Measurements from ENCODE around the gene TRMT6. TPM values are rescaled to one million over a fixed set of nuclear protein-coding genes. Genes with fewer than 3 reads are reported as not detected.

Gene TRMT6
- total RNA-seq, 1 experiment from 2014 or later, result 13.2 TPM

DNA sequence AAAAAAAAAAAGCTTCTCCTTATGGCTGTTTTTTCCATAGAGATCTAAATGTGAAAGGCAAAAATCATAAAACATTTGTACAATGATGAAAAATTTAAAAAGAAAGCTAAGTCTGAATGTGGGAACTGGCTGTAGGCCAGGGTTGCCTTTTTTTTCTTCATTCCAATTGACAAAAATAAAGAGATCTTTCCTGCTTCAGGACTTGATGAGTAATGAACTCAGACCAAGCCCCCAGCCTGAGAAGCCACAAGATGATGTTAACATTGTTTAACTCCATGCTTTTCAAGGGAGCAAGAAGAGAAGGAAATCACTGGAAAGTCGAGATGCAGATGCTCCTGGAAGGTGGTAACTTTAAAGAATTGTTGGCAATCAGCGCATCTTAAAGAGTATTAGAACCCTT, 41.4 kb downstream of the TRMT6 start:
- Histone ChIP-seq H3K9ac (ENCODE audit: low read length) (no peak overlapping the region), H3K27me3 (ENCODE audit: insufficient read depth, low read length) (peaks cover 79% of the 10 kb centered on the region), H3K4me1 (ENCODE audit: control insufficient read depth in 1 of 2, insufficient read depth in 2 of 2, low read length in 2 of 2) (peaks cover 0 to 9% of the 10 kb centered on the region in 2 experiments; a peak in 1 of 4 replicates), H3K9me2 (ENCODE audit: insufficient read depth) (no peaks in the 10 kb centered on the region), H3K4me3 (replicated peaks in 1 of 2; ENCODE audit: low read depth in 1 of 2, low read length in 2 of 2) (no peak overlapping the region), H3K4me2 (ENCODE audit: low read length) (no peak overlapping the region), H3K79me2 (ENCODE audit: insufficient read depth, low read length) (no peaks in the 10 kb centered on the region), H3K36me3 (ENCODE audit: control insufficient read depth in 1 of 2, insufficient read depth in 2 of 2, low read length in 2 of 2) (no peaks in the 10 kb centered on the region), H3K27ac (ENCODE audit: low read depth, low read length) (no peak overlapping the region), H4K20me1 (ENCODE audit: insufficient read depth) (no peaks in the 10 kb centered on the region; the same call in 1 of the 2 replicates), H2AFZ (ENCODE audit: low read depth, low read length, poor library complexity, severe bottlenecking) (no peak overlapping the region), H3K9me3 (ENCODE audit: control insufficient read depth in 1 of 2, insufficient read depth in 1 of 2, low read depth in 1 of 2, low read length in 2 of 2) (no peaks in the 10 kb centered on the region)
- no TSS peak for BruUV-seq (replicated peaks)
- ChIA-PET RAD21 (ENCODE audit: low non-redundant PET in 1 of 2, low total read pairs in 2 of 2, uncharacterized antibody in 2 of 2, unreplicated experiment in 2 of 2) (no interaction called here), POLR2A (no interaction called here), CTCF (no interaction called here)
- intact Hi-C loops (cut with micrococcal nuclease), result no loop called here
- ATAC-seq, result no peak
- no peak for DNase-seq (ENCODE audit: low read depth, low spot score)
- TF ChIP-seq, protein P1, sequence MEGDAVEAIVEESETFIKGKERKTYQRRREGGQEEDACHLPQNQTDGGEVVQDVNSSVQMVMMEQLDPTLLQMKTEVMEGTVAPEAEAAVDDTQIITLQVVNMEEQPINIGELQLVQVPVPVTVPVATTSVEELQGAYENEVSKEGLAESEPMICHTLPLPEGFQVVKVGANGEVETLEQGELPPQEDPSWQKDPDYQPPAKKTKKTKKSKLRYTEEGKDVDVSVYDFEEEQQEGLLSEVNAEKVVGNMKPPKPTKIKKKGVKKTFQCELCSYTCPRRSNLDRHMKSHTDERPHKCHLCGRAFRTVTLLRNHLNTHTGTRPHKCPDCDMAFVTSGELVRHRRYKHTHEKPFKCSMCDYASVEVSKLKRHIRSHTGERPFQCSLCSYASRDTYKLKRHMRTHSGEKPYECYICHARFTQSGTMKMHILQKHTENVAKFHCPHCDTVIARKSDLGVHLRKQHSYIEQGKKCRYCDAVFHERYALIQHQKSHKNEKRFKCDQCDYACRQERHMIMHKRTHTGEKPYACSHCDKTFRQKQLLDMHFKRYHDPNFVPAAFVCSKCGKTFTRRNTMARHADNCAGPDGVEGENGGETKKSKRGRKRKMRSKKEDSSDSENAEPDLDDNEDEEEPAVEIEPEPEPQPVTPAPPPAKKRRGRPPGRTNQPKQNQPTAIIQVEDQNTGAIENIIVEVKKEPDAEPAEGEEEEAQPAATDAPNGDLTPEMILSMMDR (IDR thresholded peaks at IDR 0.05 in 2 of 3, conservative IDR thresholded peaks at IDR 0.05 in 1 of 3; ENCODE audit: borderline replicate concordance in 1 of 3, insufficient read depth in 1 of 3, low read depth in 2 of 3, low read length in 2 of 3), result no peak
- TF ChIP-seq POLR2A (IDR thresholded peaks at IDR 0.05; ENCODE audit: borderline replicate concordance, extremely low read depth, insufficient read depth, insufficient read length), result no peak
- TF ChIP-seq TCF7L2 (IDR thresholded peaks at IDR 0.05; ENCODE audit: borderline replicate concordance, extremely low read depth, insufficient read depth, insufficient read length), result no peak
- no peak for TF ChIP-seq ZNF274 (IDR thresholded peaks at IDR 0.05; ENCODE audit: low read depth, low read length)
- no peak for TF ChIP-seq SRF (IDR thresholded peaks at IDR 0.05; ENCODE audit: low read depth)
- TF ChIP-seq CBX3 (IDR thresholded peaks at IDR 0.05; ENCODE audit: low read depth), result no peak

DNA sequence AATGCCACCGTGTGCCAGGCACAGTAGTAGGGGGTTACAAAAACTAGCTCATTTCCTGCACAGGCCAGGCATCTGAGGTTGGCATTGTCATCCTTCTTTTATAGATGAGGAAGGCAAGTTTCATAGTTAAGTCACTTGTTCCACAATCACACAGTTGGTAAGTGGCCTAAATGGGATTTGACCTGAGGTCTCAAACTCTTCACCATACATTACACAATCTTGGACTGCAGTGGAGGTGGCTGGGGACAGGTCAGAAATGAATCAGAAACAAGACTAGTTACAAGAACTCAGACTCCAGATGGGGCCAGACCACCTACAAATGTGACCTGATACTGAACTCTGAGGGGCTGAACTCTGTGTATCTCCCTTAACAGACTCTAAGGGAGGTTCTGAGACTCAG, 49.4 kb downstream of the TRMT6 start:
- H3K36me3 ChIP-seq (ENCODE audit: control insufficient read depth in 1 of 2, insufficient read depth in 2 of 2, low read length in 2 of 2), result no peaks in the 10 kb centered on the region
- no peak for DNase-seq (ENCODE audit: low read depth, low spot score)
- H3K27ac ChIP-seq (ENCODE audit: low read depth, low read length), result no peak overlapping the region
- H2AFZ ChIP-seq (ENCODE audit: low read depth, low read length, poor library complexity, severe bottlenecking), result no peak overlapping the region
- CTCF ChIA-PET, result no interaction called here
- H3K4me3 ChIP-seq (replicated peaks in 1 of 2; ENCODE audit: low read depth in 1 of 2, low read length in 2 of 2), result no peak overlapping the region
- RAD21 ChIA-PET (ENCODE audit: low non-redundant PET in 1 of 2, low total read pairs in 2 of 2, uncharacterized antibody in 2 of 2, unreplicated experiment in 2 of 2), result no interaction called here
- intact Hi-C loops (cut with micrococcal nuclease), result no loop called here
- H3K4me2 ChIP-seq (ENCODE audit: low read length), result no peak overlapping the region
- peaks cover 68% of the 10 kb centered on the region for H3K27me3 ChIP-seq (ENCODE audit: insufficient read depth, low read length)
- H4K20me1 ChIP-seq (ENCODE audit: insufficient read depth), result no peaks in the 10 kb centered on the region
- H3K4me1 ChIP-seq (ENCODE audit: control insufficient read depth in 1 of 2, insufficient read depth in 2 of 2, low read length in 2 of 2), result no peaks in the 10 kb centered on the region
- no TSS peak for BruUV-seq (replicated peaks)
- no peaks in the 10 kb centered on the region for H3K9me2 ChIP-seq (ENCODE audit: insufficient read depth)
- H3K9ac ChIP-seq (ENCODE audit: low read length), result no peak overlapping the region
- H3K9me3 ChIP-seq (ENCODE audit: control insufficient read depth in 1 of 2, insufficient read depth in 1 of 2, low read depth in 1 of 2, low read length in 2 of 2), result no peaks in the 10 kb centered on the region
- no peaks in the 10 kb centered on the region for H3K79me2 ChIP-seq (ENCODE audit: insufficient read depth, low read length)
- POLR2A ChIA-PET, result no interaction called here
- ATAC-seq, result no peak
- no peak for TF ChIP-seq ZFX (IDR thresholded peaks at IDR 0.05)
- TF ChIP-seq SP1 (IDR thresholded peaks at IDR 0.05; ENCODE audit: low read depth), result no peak
- TF ChIP-seq TCF7L2 (IDR thresholded peaks at IDR 0.05; ENCODE audit: borderline replicate concordance, extremely low read depth, insufficient read depth, insufficient read length), result no peak
- no peak for TF ChIP-seq CBX3 (IDR thresholded peaks at IDR 0.05; ENCODE audit: low read depth)
- no peak for TF ChIP-seq EGR1 (IDR thresholded peaks at IDR 0.05; ENCODE audit: low read depth)
- TF ChIP-seq SIN3A (IDR thresholded peaks at IDR 0.05; ENCODE audit: low read depth), result no peak
- TF ChIP-seq POLR2A (IDR thresholded peaks at IDR 0.05; ENCODE audit: borderline replicate concordance, extremely low read depth, insufficient read depth, insufficient read length), result no peak
- TF ChIP-seq YY1 (IDR thresholded peaks at IDR 0.05; ENCODE audit: extremely low read depth, insufficient replicate concordance, low read depth, low read length), result no peak
- no peak for TF ChIP-seq ELF1 (IDR thresholded peaks at IDR 0.05; ENCODE audit: borderline replicate concordance, low read depth)
- TF ChIP-seq, protein P2, sequence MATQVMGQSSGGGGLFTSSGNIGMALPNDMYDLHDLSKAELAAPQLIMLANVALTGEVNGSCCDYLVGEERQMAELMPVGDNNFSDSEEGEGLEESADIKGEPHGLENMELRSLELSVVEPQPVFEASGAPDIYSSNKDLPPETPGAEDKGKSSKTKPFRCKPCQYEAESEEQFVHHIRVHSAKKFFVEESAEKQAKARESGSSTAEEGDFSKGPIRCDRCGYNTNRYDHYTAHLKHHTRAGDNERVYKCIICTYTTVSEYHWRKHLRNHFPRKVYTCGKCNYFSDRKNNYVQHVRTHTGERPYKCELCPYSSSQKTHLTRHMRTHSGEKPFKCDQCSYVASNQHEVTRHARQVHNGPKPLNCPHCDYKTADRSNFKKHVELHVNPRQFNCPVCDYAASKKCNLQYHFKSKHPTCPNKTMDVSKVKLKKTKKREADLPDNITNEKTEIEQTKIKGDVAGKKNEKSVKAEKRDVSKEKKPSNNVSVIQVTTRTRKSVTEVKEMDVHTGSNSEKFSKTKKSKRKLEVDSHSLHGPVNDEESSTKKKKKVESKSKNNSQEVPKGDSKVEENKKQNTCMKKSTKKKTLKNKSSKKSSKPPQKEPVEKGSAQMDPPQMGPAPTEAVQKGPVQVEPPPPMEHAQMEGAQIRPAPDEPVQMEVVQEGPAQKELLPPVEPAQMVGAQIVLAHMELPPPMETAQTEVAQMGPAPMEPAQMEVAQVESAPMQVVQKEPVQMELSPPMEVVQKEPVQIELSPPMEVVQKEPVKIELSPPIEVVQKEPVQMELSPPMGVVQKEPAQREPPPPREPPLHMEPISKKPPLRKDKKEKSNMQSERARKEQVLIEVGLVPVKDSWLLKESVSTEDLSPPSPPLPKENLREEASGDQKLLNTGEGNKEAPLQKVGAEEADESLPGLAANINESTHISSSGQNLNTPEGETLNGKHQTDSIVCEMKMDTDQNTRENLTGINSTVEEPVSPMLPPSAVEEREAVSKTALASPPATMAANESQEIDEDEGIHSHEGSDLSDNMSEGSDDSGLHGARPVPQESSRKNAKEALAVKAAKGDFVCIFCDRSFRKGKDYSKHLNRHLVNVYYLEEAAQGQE (IDR thresholded peaks at IDR 0.05; ENCODE audit: low read depth), result no peak
- no peak for TF ChIP-seq EZH2phosphoT487 (IDR thresholded peaks at IDR 0.05; ENCODE audit: borderline replicate concordance)
- TF ChIP-seq, protein P3, sequence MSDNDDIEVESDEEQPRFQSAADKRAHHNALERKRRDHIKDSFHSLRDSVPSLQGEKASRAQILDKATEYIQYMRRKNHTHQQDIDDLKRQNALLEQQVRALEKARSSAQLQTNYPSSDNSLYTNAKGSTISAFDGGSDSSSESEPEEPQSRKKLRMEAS (IDR thresholded peaks at IDR 0.05), result no peak
- TF ChIP-seq CEBPB (IDR thresholded peaks at IDR 0.05; ENCODE audit: low read depth), result no peak
- no peak for TF ChIP-seq FOSL1 (IDR thresholded peaks at IDR 0.05; ENCODE audit: low read depth)

Data from HCT116 (cell line).